Stimulated activated CD4-positive, alpha-beta T cell treated with anti-CD3 and anti-CD28 coated beads, Interleukin-15, amount 100 ng/mL, for 1 hour (primary cell): ENCODE measurements around the gene MED13L.

Experiments used
- DNase-seq, 2 donors: peaks; one replicate each; pipeline ENCODE4 v3.0.0-alpha.2; 2020; ENCODE audit warnings: low read depth in 1 of 2, low spot score in 1 of 2

The MED13L gene

DNA sequence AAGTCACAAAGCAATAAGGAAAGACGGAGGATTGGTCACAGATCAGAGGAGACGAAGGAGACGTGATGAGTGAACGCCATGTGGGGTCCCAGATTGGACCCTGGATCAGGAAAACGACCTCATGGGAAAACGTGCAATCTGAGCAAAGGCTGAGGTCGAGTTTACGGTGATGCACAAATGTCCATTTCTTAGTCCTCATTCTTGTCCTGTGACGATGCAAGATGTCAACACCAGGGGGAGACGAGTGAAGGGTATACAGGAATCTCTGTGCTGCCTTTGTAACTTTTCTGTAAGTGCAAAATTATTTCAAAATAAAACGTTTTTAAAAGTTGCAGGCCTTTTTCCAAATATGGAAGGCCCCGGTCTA lies 329.8 kb downstream of the MED13L start:
- DNase-seq: no peak

DNA sequence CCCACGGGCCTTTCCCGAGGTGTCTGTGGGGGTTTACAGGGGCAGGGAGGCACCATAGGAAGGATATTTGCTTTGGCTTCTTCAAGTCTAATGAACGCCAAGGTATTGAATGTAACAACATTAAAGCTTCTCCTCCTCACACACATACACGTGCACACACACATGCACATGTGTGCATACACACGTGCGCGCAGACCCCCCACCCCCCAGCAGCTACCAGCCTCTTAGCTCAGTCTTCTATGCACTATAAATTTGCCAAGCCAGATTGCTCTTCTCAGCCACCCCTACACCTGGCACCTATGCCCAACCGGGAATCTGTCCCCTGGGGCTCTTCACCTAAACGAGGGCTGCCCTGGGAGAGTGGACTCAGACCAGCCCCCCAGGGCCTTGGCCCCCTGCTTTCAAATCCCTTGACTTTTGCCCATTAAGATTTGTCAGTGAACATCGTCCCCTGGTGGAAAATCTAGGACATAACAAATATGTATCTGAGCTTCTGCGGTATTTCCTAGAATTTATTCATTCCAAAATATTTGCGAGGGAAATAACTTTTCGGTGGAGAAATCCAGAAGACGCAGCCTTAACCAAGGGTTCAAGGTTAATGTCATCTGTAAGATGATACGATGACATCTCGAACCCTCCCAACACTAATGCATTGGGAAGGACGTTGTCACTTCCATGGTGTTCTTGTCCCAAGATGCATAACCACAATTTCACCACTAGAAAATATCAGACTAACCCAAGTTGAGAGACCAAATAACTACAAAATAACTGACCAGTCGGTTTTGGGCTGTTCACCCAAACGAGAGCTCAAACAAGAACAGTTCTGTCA lies 330.4 kb downstream of the MED13L start:
- no peak for DNase-seq

DNA sequence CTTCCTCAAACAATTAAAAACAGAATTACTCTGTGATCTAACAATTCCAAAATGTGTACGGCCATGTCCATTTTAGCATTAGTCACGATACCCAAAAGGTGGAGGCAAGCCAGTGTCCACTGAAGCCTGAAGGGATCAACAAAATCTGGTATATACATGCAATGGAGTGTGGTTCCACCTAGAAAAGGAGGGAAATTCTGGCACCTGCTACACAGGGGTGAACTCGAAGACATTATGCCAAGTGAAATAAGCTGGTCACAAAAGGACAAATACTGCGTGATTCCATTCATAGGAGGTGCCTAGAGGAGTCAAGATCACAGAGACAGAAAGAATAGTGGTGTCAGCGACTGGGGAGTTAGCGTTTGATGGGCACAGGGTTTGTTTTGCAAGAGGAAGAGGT lies 331.4 kb downstream of the MED13L start:
- no peak for DNase-seq

DNA sequence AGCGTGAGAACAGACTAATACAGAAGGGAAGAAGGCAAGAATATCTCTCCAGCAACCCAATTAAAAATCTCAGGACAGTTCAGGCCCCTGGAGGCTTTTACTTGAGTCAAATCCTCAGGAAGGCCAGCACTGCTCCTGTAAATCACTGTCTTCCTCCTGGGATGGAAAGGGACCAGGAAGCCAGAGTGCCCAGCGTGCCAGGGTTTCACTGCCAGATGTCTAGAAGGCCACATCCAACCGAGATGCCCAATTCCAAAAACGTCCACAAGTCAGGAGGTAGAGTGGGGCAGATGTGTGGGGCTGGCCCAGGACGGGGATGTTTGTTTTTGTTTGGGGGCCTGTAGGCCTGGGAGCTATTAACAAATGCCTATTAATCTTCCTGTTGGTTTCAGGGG lies 332.0 kb downstream of the MED13L start:
- DNase-seq: no peak

DNA sequence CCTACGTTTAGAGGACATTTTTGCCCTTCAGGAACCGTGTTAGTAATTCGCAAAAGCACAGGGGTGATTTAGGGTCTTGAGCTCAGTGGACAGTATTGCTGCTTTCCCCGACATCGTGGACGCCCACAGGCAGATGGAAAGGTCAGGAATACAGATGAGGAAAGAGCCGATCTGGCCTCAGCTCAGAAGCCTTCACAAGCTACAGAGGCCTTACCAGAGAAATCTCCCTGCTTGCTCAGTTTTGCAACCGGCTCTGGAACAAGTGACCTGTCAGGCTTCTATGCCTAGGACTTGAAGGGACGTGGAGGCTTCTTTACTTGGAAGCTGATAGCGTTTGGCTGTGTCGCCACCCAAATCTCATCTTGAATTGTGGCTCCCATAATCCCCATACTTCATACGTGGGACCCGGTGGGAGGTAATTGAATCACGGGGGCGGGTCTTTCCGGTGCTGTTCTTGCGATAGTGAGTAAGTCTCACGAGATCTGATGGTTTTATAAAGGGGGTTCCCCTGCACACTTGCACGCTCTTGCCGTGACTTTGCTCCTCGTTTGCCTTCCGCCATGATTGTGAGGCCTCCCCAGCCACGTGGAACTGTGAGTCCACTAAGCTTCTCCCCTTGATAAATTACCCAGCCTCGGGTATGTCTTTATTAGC lies 332.5 kb downstream of the MED13L start:
- no peak for DNase-seq

DNA sequence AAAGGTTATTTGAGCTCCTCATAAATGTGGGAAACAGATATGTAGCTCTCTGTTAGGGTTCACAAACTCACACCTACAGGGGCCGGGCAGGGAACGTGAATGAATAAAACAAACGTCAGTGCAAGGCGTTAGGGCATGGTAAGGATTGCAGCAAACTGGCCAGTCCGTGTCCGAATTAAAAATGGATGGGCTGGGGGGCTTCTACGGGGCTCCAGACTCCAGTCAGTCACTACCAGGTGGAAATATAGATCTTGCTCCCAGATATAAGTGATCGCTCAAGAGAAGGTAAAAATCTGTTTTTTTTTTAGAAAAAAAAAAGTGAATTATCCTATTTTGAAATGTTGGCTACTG lies 333.1 kb downstream of the MED13L start:
- DNase-seq: no peak

DNA sequence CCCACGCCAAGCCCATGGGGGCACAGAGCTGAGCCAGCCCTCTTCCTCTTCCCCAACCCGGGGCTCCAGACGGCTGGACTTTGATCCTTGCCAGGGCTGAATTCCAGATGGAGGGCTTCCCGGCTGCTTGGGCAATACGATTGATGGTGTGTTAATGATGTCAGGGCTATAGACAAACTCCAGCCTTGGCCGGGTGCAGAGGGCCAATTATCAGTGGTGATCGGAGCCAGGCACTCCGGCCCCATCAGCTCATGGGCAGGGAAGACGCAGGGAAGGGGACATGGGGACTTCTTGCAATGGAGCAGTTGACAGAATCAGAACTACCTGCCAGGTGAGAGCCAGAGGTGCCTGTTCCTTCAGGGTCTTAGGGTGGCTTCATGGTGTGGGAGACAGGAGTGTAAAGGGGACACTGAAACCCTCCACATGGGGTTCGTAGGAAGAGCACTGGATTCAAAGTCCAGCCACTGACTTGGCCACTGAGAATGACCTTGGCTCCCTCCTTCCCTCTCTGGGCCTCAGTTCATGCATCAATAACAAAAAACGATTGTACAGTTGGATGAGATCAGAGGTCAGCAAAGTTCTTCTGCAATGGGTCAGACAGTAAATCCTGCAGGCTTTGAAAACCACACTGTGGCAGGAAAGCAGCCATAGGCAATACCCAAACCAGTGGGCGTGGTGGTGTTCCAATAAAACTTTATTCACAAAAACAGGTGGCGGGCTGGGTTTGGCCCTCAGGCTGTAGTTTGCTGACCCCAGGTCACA lies 333.7 kb downstream of the MED13L start:
- no peak for DNase-seq

DNA sequence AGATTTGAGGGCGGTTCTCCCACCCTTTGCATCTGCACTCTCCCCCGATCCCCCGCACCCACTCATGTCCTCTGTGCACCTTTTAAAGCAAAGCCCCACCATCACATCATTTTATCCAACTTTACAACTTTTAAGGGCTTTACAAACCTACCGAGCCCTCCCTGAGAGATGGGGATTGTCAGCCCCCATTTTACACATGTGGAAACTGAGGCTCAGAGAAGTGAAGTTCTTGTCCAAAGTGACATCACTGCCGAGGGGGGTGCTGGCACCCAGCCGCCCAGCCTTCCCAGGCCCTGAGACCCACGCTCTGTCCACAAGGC lies 334.2 kb downstream of the MED13L start:
- DNase-seq: no peak

DNA sequence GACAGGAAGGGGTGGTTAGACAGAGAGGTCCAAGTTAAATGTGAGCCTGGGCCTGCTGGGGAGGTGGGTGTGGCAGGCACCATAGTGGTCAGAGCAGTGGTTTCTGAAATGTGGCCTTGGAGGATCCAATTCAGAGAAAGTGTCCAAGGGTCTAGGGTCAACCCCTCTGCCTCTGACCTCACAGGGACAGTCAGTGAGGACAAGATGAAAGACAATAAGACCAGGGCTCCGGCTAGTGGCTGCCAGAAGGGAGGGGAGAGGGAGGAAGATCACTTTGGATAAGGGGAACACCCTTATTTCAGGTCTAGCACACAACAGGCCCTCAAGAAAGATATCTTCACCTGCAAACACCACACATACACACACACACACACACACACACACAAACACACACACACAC lies 335.1 kb downstream of the MED13L start:
- no peak for DNase-seq

DNA sequence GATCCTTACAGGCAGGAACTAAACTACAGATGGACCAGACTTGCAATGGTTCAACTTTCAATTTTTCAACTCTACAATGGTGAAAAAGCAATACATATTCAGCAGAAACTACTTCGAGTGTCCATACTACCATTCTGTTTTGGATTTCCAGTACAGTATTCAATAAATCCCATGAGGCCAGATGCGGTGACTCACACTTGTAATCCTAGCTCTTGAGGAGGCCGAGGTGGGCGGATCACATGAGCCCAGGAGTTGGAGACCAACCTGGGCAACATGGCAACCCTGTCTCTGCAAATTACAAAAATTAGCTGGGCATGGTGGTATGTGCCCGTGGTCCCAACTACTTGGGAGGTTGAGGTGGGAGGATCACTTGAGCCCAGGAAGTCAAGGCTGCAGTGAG lies 336.1 kb downstream of the MED13L start:
- no peak for DNase-seq

DNA sequence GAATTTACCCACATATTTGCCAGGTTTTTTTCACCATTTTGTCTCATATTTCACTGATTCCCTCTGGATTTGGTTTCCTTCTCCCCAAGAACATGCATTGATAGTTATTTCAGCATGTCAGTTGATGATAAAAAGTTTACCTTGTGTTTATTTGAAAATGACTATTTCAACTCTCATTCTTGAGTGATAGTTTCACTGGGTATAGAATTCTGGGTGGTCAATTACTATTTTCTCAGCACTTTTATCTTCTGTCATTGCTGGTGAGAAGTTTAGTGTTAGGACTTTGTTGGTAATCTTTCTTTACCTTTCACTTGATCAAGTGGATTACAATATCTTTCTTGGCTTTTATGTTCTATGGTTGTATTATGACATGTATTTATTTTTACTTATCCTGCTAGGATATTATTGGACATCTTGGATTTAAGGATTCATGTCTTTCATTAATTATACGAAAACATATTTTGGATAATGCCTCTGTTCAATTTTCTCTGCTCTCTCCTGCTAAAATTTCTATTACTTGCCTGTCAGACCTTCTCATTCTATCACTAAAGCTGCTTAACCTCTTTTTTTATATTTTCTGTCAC lies 338.6 kb downstream of the MED13L start:
- no peak for DNase-seq

DNA sequence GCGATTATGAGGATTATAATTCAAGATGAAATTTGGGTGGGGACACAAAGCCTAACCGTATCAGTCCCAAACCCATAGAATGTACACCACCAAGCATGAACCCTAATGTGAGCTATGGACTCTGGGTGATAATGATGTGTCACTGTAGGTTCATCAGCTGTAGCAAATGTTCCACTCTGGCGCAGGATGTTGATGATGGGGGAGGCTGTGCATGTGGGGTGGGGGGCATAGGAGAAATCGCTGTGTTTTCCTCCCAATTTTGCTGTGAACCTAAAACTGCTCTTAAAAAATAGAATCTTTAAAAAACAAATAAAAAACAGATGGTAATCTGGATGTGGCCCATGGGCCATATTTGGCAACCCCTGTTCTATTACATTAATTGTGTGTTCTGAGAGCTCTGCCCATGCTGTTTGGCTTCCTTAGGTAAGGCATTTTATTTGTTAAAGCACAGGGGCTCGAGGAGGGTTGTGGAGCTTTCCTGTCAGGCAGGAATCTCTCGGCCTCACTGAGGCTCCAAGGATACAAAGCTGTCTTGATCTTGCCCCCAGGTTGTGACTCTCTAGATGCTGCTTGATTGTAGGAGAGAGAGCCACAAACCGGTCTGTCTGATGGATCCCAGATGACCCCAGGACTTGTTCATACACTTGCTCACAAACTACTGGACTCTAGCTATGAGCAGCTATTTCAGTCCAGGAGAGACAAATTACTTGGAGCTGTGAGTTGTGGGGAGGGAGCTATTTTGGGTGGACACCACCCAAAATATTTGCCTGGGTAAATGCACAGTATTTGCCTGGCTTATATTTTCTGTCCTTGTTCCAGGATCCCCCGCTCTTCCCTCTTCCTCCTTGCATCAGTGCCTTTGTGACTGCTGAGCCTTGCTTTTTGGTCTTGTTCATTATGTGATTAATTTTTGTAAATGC lies 340.2 kb downstream of the MED13L start:
- no peak for DNase-seq

DNA sequence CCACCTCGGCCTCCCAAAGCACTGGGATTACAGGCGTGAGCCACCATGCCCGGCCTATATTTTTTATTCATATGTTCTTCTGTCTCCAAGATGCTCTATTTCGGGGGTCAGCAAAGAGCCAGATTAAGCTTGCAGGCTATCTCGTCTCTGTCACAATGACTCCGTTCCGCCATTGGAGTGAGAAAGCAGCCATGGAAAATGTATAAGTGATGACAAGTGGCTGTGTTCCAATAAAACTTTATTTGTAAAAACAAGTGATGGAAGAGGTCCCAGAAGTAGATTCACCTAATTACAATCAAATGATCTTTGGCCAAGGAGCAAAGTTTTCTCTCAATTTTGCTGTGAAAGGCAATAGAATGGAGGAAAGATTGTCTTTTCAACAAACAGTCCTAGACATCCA lies 342.6 kb downstream of the MED13L start:
- DNase-seq: no peak

DNA sequence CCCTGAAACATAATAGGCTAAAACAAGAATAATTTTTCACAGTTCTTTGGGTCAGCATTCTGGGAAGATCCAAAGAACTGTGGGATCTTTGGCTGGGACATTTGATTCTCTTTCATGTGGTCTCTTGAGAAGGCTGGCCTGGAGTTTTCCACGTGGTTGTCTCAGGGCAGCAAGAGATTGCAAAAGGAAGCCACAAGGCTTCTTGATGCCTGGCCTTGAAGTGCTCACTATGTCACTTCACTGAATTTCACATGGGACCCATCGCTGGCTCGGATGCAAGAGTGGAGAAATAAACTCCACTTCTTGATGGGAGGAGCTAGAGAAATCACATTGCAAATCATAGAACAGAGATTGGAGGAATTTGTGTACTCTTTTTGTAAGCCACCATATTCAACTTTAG lies 343.4 kb downstream of the MED13L start:
- DNase-seq: no peak

DNA sequence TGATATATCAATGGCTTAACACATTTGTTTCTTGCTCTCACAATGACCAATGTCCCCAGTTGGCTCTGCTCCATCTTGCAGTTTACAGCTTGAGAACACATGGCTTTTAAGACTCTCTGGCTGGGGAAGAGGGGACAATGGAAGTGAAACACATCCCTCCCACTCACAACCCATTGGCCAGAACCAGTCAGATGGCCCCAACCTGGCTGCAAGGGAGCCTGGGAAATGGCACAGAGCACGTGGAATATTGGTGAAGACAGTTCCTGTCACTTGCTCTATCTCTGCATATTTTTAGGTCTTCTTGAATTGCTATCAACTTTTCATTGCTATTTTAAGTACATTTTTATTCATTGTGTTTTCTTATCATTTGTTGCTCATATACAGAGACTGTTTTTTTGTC lies 345.4 kb downstream of the MED13L start:
- DNase-seq: no peak

DNA sequence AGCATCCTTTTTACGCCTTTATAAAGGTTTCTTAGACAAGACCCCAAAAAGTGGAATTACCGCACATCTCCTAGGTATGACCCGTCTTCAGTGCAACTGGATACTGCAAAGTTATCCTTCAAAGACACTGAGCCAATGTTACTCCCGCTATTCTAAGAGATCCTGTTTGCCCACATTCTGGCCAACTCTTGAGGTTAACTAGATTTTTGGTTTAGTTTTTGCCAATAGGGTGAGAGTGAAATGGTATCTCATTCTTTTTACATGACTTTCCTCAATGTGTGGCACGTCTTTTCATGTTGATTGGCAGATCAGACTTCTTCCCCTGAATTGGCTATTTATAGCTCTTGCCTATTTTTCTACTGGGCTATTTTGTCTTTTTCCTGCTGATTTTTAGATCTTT lies 347.2 kb downstream of the MED13L start:
- DNase-seq: no peak

DNA sequence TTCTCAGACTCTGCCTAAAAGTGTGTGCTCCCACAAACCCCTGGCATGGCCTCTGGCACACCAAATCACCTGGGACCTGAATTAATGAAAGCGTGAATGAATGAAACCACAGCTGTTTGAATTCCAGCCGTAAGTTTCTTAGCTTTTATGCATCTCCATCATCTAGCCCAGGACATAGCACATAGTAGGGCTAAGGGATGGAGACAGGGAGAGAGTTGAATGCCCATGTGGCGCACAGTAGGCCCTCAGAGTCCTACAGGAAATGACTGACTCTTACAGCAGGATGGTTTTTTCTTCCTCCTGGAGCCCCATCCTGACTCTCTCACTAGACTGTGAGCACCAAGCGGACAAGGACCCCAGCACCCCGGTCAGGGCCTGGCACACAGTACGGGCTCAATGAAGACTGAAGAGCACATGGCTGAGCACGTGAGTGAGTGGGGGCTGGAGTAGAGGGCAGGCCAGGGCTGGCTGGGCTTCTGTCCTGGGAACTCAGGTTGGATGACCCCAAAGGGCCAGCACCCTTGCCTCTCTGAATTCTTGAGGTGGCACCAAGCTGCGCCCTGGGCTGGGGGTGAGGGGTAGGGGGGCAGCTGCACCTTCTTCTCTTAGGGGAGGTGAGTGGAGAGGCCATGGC lies 351.3 kb downstream of the MED13L start:
- DNase-seq: no peak

DNA sequence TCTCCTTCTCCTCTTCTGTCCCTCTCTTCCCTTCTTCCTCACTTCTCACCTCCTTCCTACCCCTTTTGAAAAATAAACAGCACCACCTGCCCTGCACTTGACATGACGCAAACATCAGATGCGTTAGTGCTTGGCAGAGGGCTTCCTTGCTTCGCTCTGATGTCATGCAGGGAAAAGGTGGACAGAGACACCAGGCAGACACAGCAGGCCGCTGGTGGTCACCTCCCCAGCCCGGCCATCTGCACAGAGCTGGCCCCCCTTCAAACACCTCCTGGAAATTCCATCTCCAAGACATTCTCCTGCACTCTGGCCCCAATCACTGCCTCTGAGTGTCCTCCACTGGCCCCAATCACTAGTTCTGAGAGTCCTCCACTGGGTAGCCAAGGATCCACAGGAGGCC lies 353.6 kb downstream of the MED13L start:
- no peak for DNase-seq

DNA sequence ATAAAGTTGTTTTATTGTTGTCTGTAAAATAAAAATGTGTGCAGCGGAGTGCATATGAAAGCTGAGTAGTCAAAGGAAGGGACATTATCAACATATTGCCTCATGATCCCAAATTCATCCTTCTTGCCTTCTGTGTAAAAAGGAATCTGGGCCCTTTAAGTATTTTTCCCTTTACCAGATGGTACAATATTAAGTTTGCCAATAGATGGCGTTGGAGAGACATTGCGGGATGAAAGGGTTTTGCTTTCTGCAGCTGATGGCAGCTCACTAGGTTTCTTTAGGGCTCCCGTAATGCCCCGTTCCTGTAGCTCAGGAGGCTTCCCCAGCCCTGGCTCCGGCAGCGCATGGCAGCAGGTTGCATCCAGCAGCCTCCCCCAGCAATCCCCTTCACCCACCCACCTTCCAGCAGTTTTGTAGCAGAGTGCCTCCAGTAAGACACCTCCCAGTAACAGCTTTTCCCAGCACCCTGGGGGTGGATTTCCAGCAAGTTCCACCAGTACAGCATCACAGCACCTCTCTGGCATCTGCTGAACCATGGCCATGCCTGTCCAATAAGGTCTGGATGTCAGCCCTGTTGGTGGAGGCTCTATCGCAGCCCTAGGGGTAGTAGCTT lies 354.4 kb downstream of the MED13L start:
- DNase-seq: no peak
